ENCODE measurements around the gene KRTAP22-1.

Gene KRTAP22-1

GRCh38 chr21:30600787-30601186, at the start of gene KRTAP22-1:
Gene KRTAP22-1 (plus strand): TSS chr21:30601087.
- no peak for DNase-seq (ENCODE audit: low read depth in 2 of 2)

GRCh38 chr21:30552782-30553181, 48.1 kb upstream of the KRTAP22-1 start:
- DNase-seq (ENCODE audit: low read depth in 2 of 2) = no peak

GRCh38 chr21:30555095-30555494, 45.8 kb upstream of the KRTAP22-1 start:
- DNase-seq (ENCODE audit: low read depth in 2 of 2) = no peak

- no peak for DNase-seq (ENCODE audit: low read depth in 2 of 2)
Observed at GRCh38 chr21:30561264-30561895, 39.5 kb upstream of the KRTAP22-1 start, which contains the start of gene KRTAP19-7. Gene KRTAP19-7 (minus strand): TSS chr21:30561314. CDS start chr21:30561289, 25 bp downstream.

GRCh38 chr21:30561957-30562356, 38.9 kb upstream of the KRTAP22-1 start:
- DNase-seq (ENCODE audit: low read depth in 2 of 2) = no peak

GRCh38 chr21:30563072-30563471, 37.8 kb upstream of the KRTAP22-1 start:
- no peak for DNase-seq (ENCODE audit: low read depth in 2 of 2)

- DNase-seq (ENCODE audit: low read depth in 2 of 2) = no peak
Observed at GRCh38 chr21:30563630-30564029, 37.3 kb upstream of the KRTAP22-1 start.

GRCh38 chr21:30567617-30568016, 33.3 kb upstream of the KRTAP22-1 start:
- no peak for DNase-seq (ENCODE audit: low read depth in 2 of 2)

GRCh38 chr21:30577766-30578165, 23.1 kb upstream of the KRTAP22-1 start:
- DNase-seq (ENCODE audit: low read depth in 2 of 2) = no peak

GRCh38 chr21:30579346-30579745, 21.5 kb upstream of the KRTAP22-1 start:
- DNase-seq (ENCODE audit: low read depth in 2 of 2) = no peak

GRCh38 chr21:30580132-30580531, 20.8 kb upstream of the KRTAP22-1 start:
- DNase-seq (ENCODE audit: low read depth in 2 of 2) = no peak

- no peak for DNase-seq (ENCODE audit: low read depth in 2 of 2)
Observed at GRCh38 chr21:30582870-30583269, 18.0 kb upstream of the KRTAP22-1 start.

- DNase-seq (ENCODE audit: low read depth in 2 of 2) = no peak
Observed at GRCh38 chr21:30590297-30590696, 10.6 kb upstream of the KRTAP22-1 start, which contains the start of gene KRTAP22-2. Gene KRTAP22-2 (minus strand): TSS chr21:30590397.

GRCh38 chr21:30592140-30592539, 8.7 kb upstream of the KRTAP22-1 start, which contains the start of gene KRTAP6-3:
Gene KRTAP6-3 (plus strand): TSS chr21:30592440. CDS start chr21:30592446, 6 bp downstream.
- no peak for DNase-seq (ENCODE audit: low read depth in 2 of 2)

- DNase-seq (ENCODE audit: low read depth in 2 of 2) = no peak
Observed at GRCh38 chr21:30598802-30599201, 2.1 kb upstream of the KRTAP22-1 start, which contains the start of gene KRTAP6-2. Gene KRTAP6-2 (minus strand): TSS chr21:30598902. CDS start chr21:30598874, 28 bp downstream.

- no peak for DNase-seq (ENCODE audit: low read depth in 2 of 2)
Observed at GRCh38 chr21:30605968-30606367, 5.1 kb downstream of the KRTAP22-1 start.

- no peak for DNase-seq (ENCODE audit: low read depth in 2 of 2)
Observed at GRCh38 chr21:30612132-30612531, 11.2 kb downstream of the KRTAP22-1 start.

- DNase-seq (ENCODE audit: low read depth in 2 of 2) = no peak
Observed at GRCh38 chr21:30613836-30614235, 12.9 kb downstream of the KRTAP22-1 start, which contains the start of gene KRTAP6-1. Gene KRTAP6-1 (minus strand): TSS chr21:30613930. CDS start chr21:30613904, 26 bp downstream.

- DNase-seq (ENCODE audit: low read depth in 2 of 2) = no peak
Observed at GRCh38 chr21:30615199-30615598, 14.3 kb downstream of the KRTAP22-1 start.

GRCh38 chr21:30616125-30616524, 15.2 kb downstream of the KRTAP22-1 start, which contains the start of gene KRTAP20-1:
Gene KRTAP20-1 (plus strand): TSS chr21:30616425. CDS start chr21:30616455, 30 bp downstream.
- no peak for DNase-seq (ENCODE audit: low read depth in 2 of 2)

GRCh38 chr21:30620080-30620479, 19.2 kb downstream of the KRTAP22-1 start:
- DNase-seq (ENCODE audit: low read depth in 2 of 2) = no peak

GRCh38 chr21:30620522-30620921, 19.6 kb downstream of the KRTAP22-1 start, which contains the start of gene KRTAP20-4:
Gene KRTAP20-4 (plus strand): TSS chr21:30620627.
- DNase-seq (ENCODE audit: low read depth in 2 of 2) = no peak

- DNase-seq (ENCODE audit: low read depth in 2 of 2) = no peak
Observed at GRCh38 chr21:30623362-30623761, 22.5 kb downstream of the KRTAP22-1 start.
